Dendritic cell treated with granulocyte-macrophage colony-stimulating factor and Interleukin-4, amounts not matched to agents 40 ng/mL and 50 ng/mL, for 4 days (primary cell): ENCODE measurements around the gene SINHCAF.

Experiments used
- H3K27ac Mint-ChIP-seq: one replicate; pipeline ENCODE4 v1.8.0; 2022; ENCODE audit warnings: mild to moderate bottlenecking, mixed read lengths
- H3K27me3 Mint-ChIP-seq: one replicate; pipeline ENCODE4 v1.8.0; 2022; ENCODE audit warnings: mild to moderate bottlenecking, mixed read lengths
- H3K36me3 Mint-ChIP-seq: one replicate; pipeline ENCODE4 v1.8.0; 2022; ENCODE audit warnings: low read depth, mixed read lengths
- H3K4me1 Mint-ChIP-seq: one replicate; pipeline ENCODE4 v1.8.0; 2022; ENCODE audit warnings: low read depth, mixed read lengths
- H3K4me3 Mint-ChIP-seq: one replicate; pipeline ENCODE4 v1.8.0; 2022; ENCODE audit warnings: mild to moderate bottlenecking, moderate library complexity, mixed read lengths
- H3K9me3 Mint-ChIP-seq: one replicate; pipeline ENCODE4 v1.8.0; 2022; ENCODE audit warnings: mixed read lengths
- intact Hi-C: fragments of 100-400 bp; cut with micrococcal nuclease; formaldehyde crosslinking; loops from one replicate; pipeline ENCODE4 v1.15.0; 2022

Gene SINHCAF

DNA sequence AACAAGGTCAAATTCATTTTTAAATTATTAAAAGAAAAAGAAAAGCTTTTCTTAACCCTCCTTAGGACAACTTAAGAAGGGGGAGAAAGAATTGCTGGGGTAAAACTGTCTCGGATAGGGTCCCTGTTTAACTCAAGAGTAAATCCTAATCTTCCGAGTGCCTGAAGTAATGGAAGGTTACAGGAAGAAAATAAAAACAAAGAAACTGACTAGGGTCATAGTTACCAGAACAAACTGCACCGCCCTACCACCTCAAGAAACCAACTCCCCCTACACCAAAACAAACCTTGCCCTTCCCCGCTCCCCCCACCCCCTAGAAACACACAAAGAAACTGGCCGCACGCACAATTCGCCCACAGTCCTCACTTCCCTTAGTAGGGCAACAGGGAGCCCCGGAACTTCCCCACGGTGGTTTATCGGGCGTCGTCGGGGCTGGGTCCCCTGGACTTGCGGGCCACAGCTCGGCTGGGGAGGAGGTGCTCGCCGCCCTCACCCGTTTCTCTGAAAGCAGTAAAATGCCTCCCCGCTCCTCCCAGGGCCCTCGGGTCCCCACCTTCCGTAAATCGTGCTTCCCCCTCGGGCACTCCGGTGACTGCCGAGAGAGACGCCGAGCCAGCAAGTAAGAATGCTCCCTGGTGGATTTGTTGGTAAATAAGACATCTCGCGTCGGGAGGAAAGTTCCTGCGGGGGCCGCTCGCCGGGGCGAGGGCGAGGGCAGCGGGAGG, 2.4 kb downstream of the SINHCAF start:
- Mint-ChIP-seq H3K9me3 (no peaks in the 10 kb centered on the region), H3K27me3 (peaks cover under 1% of the 10 kb centered on the region), H3K4me3 (peak overlapping the region; percentile 97), H3K27ac (peak overlapping the region; percentile 91), H3K36me3 (peaks cover 9% of the 10 kb centered on the region), H3K4me1 (peaks cover 40% of the 10 kb centered on the region)
- intact Hi-C loops = no loop called here

DNA sequence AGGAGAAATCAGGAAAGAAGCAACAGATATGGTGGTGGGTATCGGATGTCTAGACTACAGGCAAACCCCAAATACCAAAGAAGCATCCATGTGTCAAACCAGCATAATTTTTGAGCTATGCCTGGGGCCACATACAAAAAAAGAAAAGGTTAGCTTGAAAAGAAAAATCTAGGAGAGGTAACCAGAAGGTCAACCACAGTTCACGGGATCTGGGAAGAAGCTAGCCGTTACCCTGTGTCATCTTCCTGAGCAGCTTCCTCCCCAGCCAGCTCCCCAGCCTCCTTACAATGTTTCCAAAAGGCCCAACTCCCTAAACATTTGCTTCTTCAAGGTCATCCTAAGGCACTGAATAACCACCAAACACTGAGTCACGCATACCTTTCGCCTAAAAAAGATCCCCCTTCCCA, 3.1 kb downstream of the SINHCAF start:
- H3K36me3 Mint-ChIP-seq = peaks cover 9% of the 10 kb centered on the region
- H3K27me3 Mint-ChIP-seq = no peaks in the 10 kb centered on the region
- no peaks in the 10 kb centered on the region for H3K9me3 Mint-ChIP-seq
- intact Hi-C loops = no loop called here
- peaks cover 48% of the 10 kb centered on the region for H3K4me1 Mint-ChIP-seq
- peak overlapping the region; percentile 91 for H3K27ac Mint-ChIP-seq
- peak overlapping the region; percentile 67 for H3K4me3 Mint-ChIP-seq

DNA sequence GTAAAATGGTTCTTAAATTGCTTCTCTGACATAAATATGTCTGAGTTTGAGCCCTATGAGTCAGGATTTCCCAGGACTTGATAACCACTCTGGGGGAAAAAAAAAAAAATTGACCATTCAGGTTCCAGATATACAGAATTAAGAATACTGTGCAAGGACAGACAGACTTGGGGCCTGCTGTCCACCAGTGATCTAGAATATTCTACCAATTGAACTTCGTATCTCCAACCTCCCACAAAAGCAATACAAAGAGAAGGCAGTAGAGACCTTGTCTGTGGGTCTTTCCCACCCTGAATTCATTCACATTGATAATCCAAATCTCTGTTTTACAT, 4.1 kb downstream of the SINHCAF start:
- Mint-ChIP-seq H3K27me3 (no peaks in the 10 kb centered on the region), H3K4me1 (peaks cover 51% of the 10 kb centered on the region), H3K36me3 (peaks cover 9% of the 10 kb centered on the region), H3K4me3 (no peak overlapping the region), H3K9me3 (no peaks in the 10 kb centered on the region), H3K27ac (no peak overlapping the region)
- intact Hi-C loops = no loop called here

DNA sequence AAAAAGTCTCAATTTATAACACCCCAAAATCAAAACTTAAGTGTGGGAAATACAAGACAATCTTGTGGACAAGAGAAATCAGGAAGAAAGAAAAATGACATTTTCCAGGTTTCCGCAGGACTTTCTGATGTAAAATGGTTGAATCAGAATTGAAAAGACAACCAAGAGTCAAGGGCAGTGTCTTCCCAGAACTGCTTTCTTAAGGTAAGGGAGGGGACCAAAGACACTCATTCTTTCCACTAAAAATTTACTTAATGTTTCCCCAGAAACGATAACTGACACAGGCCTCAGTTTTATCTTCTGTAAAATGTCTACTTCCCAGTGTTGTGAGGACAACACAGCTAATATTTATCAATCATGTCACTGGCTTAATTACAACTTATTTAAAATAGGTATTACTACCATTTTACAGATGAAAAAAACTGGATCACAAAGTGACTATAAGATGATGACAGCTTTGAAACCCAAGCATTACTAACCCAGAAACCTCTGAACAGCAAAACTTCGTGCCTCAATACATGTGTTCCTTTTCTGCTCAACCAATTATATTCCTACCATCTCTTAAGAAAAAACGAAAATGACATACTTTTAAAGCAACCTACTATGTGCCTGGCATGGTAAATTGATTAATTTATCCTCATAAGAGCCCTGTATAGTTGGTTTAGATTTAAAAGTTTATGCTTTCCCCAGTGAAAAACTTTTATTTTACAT, 4.6 kb downstream of the SINHCAF start:
- no peak overlapping the region for H3K27ac Mint-ChIP-seq
- H3K36me3 Mint-ChIP-seq = peaks cover 9% of the 10 kb centered on the region
- H3K27me3 Mint-ChIP-seq = no peaks in the 10 kb centered on the region
- H3K4me3 Mint-ChIP-seq = no peak overlapping the region
- intact Hi-C loops = no loop called here
- H3K9me3 Mint-ChIP-seq = no peaks in the 10 kb centered on the region
- peaks cover 48% of the 10 kb centered on the region for H3K4me1 Mint-ChIP-seq

DNA sequence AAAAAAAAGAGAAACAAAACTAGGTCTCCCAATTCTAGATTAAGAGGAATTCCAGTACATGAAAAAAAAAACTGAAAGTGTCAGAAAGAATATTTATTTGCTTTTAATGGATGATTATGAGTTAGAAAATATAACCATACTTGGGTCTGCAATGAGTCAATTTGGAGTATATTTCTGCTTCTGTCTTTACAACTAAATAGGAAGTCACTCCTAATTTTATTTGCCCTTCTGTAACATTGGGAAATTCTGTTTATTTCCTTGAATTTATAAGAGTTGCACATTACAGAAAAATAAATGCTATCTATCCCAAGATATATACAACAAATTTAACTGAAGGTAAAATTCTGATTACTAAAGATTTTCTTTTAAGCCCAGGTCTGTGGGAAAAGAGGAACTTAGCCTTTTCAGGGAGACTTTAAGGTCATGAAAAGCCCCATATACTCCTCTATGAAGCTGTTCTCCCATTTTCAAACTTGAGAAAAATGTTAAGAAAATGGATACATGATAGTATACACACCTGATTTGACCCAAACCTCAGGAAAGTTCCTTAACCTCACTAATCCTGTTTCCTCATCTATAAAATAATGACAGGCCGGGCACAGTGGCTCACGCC, 7.2 kb downstream of the SINHCAF start:
- Mint-ChIP-seq H3K4me3 (peak overlapping the region; percentile 26), H3K4me1 (peaks cover 62% of the 10 kb centered on the region), H3K9me3 (no peaks in the 10 kb centered on the region), H3K27ac (peak overlapping the region; percentile 79), H3K36me3 (peaks cover 6% of the 10 kb centered on the region), H3K27me3 (no peaks in the 10 kb centered on the region)
- intact Hi-C loops = no loop called here

DNA sequence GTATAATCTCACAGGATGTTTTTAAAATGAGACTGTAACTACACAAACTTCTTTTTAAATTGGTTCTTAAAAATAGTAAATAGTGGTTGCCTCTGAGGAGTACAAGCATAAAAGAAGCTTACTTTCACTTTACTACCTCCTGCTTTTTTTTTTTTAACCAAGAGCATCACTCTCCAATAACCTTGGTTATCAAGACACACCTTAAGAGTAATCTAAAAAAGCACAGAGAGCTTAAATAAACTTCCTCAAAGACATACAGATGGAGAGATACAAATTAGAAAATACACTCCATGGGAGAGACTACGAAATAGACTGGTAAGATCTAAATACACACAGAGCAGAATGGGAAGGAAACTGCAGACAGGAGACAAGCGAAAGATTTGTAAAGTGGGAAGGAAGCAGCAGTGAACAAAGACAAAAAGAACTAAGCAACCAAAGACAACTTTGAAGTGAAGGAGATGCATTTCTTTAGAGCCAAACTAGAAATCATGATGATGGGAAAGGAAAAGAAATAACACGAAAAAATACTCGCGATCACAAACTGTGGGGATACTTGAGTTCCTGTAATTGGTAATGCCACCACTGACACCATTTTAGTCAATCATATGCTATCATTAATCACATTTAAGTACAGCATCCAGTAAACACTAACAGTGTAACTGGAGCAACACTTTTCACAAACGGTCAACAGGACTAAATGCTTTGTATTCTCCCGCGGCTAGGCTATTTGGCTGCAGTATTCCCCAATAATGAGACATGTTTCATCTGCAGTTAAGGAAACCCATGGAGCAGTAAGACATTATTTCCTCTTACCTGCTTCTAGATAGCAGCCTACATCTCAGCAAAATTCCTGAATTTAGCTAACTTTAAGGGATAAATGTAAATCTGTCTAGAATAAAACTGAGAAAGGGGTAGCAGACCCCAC, 8.2 kb downstream of the SINHCAF start:
- intact Hi-C loops = no loop called here
- Mint-ChIP-seq H3K4me1 (peaks cover 54% of the 10 kb centered on the region), H3K27me3 (no peaks in the 10 kb centered on the region), H3K4me3 (peak overlapping the region; percentile 76), H3K9me3 (no peaks in the 10 kb centered on the region), H3K36me3 (peaks cover 8% of the 10 kb centered on the region), H3K27ac (peak overlapping the region; percentile 79)

DNA sequence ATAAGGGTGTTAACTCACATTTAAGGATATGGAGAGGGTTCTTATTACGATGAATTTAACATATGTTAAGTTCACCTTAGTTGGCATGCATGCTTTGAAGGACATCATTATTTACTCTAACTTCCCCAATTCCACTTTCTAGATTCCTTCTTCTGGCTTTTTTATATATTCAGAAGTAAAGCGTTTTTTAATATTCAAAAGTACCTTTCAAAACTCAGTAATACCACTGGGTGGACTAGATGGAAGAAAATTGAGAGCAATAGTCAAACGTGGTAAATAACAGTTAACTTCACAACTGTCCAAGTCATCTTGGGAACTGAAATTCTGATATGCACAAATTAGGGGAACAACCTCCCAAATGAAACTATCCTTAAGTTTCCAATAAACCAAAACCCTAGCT, 9.1 kb downstream of the SINHCAF start:
- intact Hi-C loops = no loop called here
- Mint-ChIP-seq H3K36me3 (peaks cover 13% of the 10 kb centered on the region), H3K4me1 (peaks cover 51% of the 10 kb centered on the region), H3K27me3 (no peaks in the 10 kb centered on the region), H3K4me3 (peak overlapping the region; percentile 76), H3K9me3 (no peaks in the 10 kb centered on the region), H3K27ac (peak overlapping the region; percentile 79)

DNA sequence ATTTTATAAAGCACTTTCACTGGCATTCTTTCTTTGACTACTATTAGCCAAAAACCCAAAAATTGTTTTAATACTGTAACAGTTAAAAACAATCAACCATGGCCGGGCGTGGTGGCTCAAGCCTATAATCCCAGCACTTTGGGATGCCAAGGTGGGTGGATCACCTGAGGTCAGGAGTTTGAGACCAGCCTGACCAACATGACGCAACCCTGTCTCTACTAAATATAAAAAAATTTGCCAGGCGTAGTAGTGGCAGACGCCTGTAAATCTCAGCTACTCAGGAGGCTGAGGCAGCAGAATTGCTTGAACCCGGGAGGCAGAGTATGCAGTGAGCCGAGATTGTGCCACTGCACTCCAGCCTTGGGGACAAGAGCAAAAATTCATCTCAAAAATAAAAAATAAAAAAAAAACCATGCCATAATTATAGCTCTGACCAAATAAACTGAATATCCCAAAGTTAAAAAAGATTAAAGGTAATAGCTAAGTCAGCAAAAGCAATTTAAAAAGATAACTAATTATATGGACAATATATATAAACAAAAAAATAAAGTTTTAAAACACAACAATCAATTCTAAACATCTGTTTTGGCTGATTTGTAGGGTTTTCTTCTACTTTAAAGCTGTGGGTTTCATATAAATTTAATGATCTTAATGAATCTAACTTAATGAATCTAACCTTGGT, 10.0 kb downstream of the SINHCAF start:
- Mint-ChIP-seq H3K4me1 (peaks cover 48% of the 10 kb centered on the region), H3K9me3 (no peaks in the 10 kb centered on the region), H3K27me3 (no peaks in the 10 kb centered on the region), H3K4me3 (no peak overlapping the region), H3K27ac (no peak overlapping the region), H3K36me3 (peaks cover 22% of the 10 kb centered on the region)
- intact Hi-C loops = no loop called here

DNA sequence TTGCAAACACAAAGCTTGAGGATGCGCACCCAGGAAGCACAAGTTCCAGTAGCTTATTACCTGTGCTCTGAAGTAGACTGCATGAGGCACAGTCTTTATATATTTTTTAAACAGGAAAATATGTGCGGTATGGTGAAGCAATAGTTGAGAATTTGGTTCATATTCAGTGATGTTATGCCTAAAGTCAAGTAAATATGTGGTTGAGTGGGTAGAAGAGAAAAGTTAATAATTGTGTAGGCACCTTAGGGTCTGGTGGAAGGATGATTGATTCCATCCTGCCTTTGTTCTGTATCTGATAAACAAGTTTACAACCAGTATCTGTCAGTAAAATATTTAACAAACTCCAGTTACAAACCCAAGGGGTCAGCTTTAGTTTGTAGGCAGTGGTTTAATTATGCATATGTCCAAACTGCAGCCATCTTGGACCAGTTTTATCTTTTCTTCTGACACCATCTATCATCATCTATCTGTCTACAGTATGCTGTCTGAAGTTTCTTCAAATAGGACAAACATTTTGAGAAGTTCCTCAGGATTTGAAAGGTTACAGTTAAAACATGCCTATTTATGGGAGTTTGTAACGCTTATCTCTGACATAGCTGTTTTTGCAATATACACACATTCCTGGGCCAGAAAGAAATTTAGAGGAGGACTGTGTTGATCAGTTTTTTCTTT, 10.8 kb downstream of the SINHCAF start:
- no peak overlapping the region for H3K27ac Mint-ChIP-seq
- H3K36me3 Mint-ChIP-seq = peaks cover 26% of the 10 kb centered on the region
- H3K4me3 Mint-ChIP-seq = no peak overlapping the region
- H3K9me3 Mint-ChIP-seq = no peaks in the 10 kb centered on the region
- intact Hi-C loops = no loop called here
- H3K4me1 Mint-ChIP-seq = peaks cover 41% of the 10 kb centered on the region
- H3K27me3 Mint-ChIP-seq = no peaks in the 10 kb centered on the region

DNA sequence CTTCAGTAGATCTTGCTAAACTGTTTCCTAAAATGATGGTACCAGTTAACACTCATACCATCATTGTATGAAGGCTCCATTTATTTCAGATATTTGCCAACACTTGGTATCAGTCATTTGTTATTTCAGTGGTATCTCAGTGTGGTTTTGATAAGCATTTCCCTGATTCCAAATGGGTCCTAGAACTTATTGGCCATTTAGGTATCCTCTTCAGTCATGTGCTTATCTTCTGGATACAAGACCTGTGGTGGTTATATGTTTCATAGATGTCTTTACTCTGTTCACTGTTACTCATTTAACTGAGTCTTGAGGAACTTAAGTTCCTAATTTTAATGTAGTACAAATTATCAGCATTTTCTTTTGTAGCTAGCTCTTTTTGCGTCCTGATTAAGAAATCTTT, 13.5 kb downstream of the SINHCAF start:
- intact Hi-C loops = no loop called here
- H3K27me3 Mint-ChIP-seq = no peaks in the 10 kb centered on the region
- H3K4me3 Mint-ChIP-seq = no peak overlapping the region
- peaks cover 26% of the 10 kb centered on the region for H3K36me3 Mint-ChIP-seq
- H3K27ac Mint-ChIP-seq = no peak overlapping the region
- H3K4me1 Mint-ChIP-seq = peaks cover 17% of the 10 kb centered on the region
- H3K9me3 Mint-ChIP-seq = no peaks in the 10 kb centered on the region

DNA sequence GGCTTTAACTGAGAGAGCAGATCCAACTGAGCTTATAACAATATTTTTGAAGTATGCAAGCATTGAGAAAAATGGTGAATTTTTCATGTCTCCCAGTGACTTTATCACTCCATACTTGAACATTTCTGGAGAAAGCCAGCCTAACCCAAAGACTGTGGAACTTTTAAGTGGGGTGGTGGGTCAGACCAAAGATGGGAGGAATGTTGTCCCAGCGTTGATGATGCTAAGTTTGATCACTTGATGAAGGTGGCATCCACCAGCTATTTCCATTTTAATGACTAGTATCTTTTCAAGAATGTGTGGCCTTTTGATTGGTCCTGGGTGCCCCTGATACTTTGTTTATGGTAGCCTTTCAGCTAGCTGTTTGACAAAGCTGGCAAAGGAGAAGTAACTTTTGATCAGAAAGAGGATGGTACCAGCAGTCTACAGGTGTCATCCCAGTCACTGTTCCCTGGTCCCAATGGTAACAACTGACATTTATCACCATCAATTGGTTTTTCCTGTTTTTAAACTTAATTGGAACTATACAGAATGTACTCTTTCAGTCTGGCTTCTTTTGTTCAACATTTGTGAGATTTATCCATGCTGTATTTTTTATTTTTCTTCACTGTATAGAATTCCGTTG, 14.2 kb downstream of the SINHCAF start:
- H3K9me3 Mint-ChIP-seq = no peaks in the 10 kb centered on the region
- intact Hi-C loops = no loop called here
- H3K36me3 Mint-ChIP-seq = peaks cover 26% of the 10 kb centered on the region
- H3K4me1 Mint-ChIP-seq = peaks cover 15% of the 10 kb centered on the region
- no peak overlapping the region for H3K27ac Mint-ChIP-seq
- H3K27me3 Mint-ChIP-seq = no peaks in the 10 kb centered on the region
- no peak overlapping the region for H3K4me3 Mint-ChIP-seq

DNA sequence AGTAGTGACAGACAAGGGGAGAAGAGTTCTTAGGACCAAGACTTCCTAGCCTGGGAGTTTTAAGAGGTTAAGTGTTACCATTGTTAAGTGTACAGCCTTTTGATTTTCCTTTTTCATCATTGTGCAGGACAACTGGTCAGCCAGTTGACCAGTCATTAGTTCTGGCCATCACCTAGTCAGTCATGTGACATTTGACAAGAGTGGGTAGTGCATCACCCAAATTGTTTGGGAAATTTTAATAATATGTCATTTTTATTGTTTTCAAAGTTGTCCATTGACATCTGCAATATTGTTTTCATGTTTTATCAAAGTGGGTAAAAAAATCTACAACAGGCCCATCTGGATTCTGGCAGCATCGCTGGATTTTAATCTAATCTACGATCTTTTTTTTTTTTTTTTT, 15.5 kb downstream of the SINHCAF start:
- H3K4me3 Mint-ChIP-seq = no peak overlapping the region
- intact Hi-C loops = no loop called here
- H3K9me3 Mint-ChIP-seq = no peaks in the 10 kb centered on the region
- H3K27me3 Mint-ChIP-seq = no peaks in the 10 kb centered on the region
- H3K4me1 Mint-ChIP-seq = peaks cover 15% of the 10 kb centered on the region
- no peak overlapping the region for H3K27ac Mint-ChIP-seq
- H3K36me3 Mint-ChIP-seq = peaks cover 26% of the 10 kb centered on the region

DNA sequence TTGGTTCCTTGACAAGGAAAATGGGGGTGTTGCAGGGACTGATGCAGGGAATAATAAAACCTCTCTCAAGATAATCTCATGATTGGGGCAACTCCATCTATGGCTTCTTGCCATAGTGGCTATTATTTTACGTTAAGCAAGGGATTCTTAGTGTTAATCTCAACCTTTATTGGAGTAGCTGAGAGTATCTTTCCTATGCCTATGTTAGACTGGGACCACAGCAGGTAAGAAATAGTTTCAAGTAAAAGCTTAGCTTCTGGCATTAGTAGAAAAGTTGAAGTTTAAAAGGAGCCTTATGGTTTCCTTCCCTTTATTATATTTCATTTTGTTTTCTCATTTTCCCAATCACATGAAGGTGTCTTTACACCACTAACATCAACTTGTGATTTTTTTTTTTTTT, 16.7 kb downstream of the SINHCAF start:
- Mint-ChIP-seq H3K36me3 (peaks cover 35% of the 10 kb centered on the region), H3K9me3 (no peaks in the 10 kb centered on the region), H3K4me1 (peaks cover 6% of the 10 kb centered on the region), H3K27me3 (no peaks in the 10 kb centered on the region), H3K27ac (no peak overlapping the region), H3K4me3 (no peak overlapping the region)
- intact Hi-C loops = no loop called here
